OCI-LY3 (cell line): ENCODE measurements around the gene LSP1.

Source experiments
- CTCF ChIP-seq: fragments of 200-600, 300-600 bp; sonication (generic); IDR thresholded peaks from 2 replicates; pipeline ENCODE4 v1.5.1; 2014; ENCODE audit warnings: antibody characterized with exemption, low read length, low read depth
- EZH2phosphoT487 ChIP-seq: fragments of 200-600 bp; shearing (Covaris generic); IDR thresholded peaks from 2 replicates; pipeline ENCODE4 v1.6.1; 2018; ENCODE audit warnings: antibody characterized with exemption, mixed run types, low read depth

- no peak for TF ChIP-seq CTCF
- TF ChIP-seq EZH2phosphoT487 = no peak
Observed at GRCh38 chr11:1803246-1803645, 49.6 kb upstream of the LSP1 start.
